ENCODE data around the gene PTX4.

Gene PTX4

GRCh38 chr16:1488619-1489018, at the start of gene PTX4:
TSS of gene PTX4 (minus strand) at chr16:1488944. CDS start at chr16:1488909, 35 bp downstream.
- no peak for DNase-seq (ENCODE audit: low spot score)

GRCh38 chr16:1537763-1538289, 49.1 kb upstream of the PTX4 start:
- no peak for DNase-seq (ENCODE audit: low spot score)

GRCh38 chr16:1537138-1537577, 48.4 kb upstream of the PTX4 start:
- DNase-seq (ENCODE audit: low spot score) = no peak

- DNase-seq (ENCODE audit: low spot score) = no peak
Observed at GRCh38 chr16:1536601-1537000, 47.9 kb upstream of the PTX4 start.

GRCh38 chr16:1535391-1536291, 46.9 kb upstream of the PTX4 start:
- DNase-seq (ENCODE audit: low spot score) = no peak

- DNase-seq (ENCODE audit: low spot score) = no peak
Observed at GRCh38 chr16:1534021-1535020, 45.6 kb upstream of the PTX4 start.

GRCh38 chr16:1533443-1533951, 44.8 kb upstream of the PTX4 start, which contains the start of gene TMEM204:
TSS of gene TMEM204 (plus strand) at chr16:1533666. CDS start at chr16:1534276, 610 bp downstream.
- DNase-seq (ENCODE audit: low spot score) = no peak

- no peak for DNase-seq (ENCODE audit: low spot score)
Observed at GRCh38 chr16:1532771-1533170, 44.0 kb upstream of the PTX4 start.

GRCh38 chr16:1532081-1532760, 43.5 kb upstream of the PTX4 start:
- DNase-seq (ENCODE audit: low spot score) = no peak

- no peak for DNase-seq (ENCODE audit: low spot score)
Observed at GRCh38 chr16:1531638-1531910, 42.8 kb upstream of the PTX4 start.

- no peak for DNase-seq (ENCODE audit: low spot score)
Observed at GRCh38 chr16:1530883-1531637, 42.3 kb upstream of the PTX4 start.

GRCh38 chr16:1530349-1530882, 41.7 kb upstream of the PTX4 start:
- DNase-seq (ENCODE audit: low spot score) = no peak

GRCh38 chr16:1528921-1529537, 40.3 kb upstream of the PTX4 start:
- no peak for DNase-seq (ENCODE audit: low spot score)

- no peak for DNase-seq (ENCODE audit: low spot score)
Observed at GRCh38 chr16:1527836-1528811, 39.4 kb upstream of the PTX4 start.

- no peak for DNase-seq (ENCODE audit: low spot score)
Observed at GRCh38 chr16:1526608-1527555, 38.1 kb upstream of the PTX4 start.

GRCh38 chr16:1525871-1526607, 37.3 kb upstream of the PTX4 start:
- no peak for DNase-seq (ENCODE audit: low spot score)

- no peak for DNase-seq (ENCODE audit: low spot score)
Observed at GRCh38 chr16:1524366-1524765, 35.6 kb upstream of the PTX4 start.

All from putamen (tissue), 1 donor.